Heart left ventricle (tissue), 16 donors: ENCODE measurements around the gene BCL2A1. TPM values are rescaled to one million over a fixed set of nuclear protein-coding genes. Genes with fewer than 3 reads are reported as not detected.

ENCODE experiments used
- ATAC-seq, 4 donors: fragments of 200-7000 bp; cut with Tn5 transposase; one replicate each; pipeline ENCODE4 v1.9.1; 2020 to 2022; ENCODE audit warnings: moderate library complexity in 4 of 4, mild to moderate bottlenecking in 3 of 4, moderate number of reproducible peaks in 1 of 4
- DNase-seq, 5 donors: peaks; one replicate each; pipeline ENCODE4 v3.0.0-alpha.2; 2020
- H3K27ac ChIP-seq, 12 donors: fragments of 200-600 bp; sonication (generic) in 4 of 12; one replicate each; pipeline versions ENCODE4 v1.5.0 to v1.8.0; 2016 to 2022; ENCODE audit warnings: mild to moderate bottlenecking in 2 of 12
- H3K27me3 ChIP-seq, 9 donors: fragments of 200-600 bp; sonication (generic) in 2 of 9; one replicate each; pipeline versions ENCODE4 v1.5.1 to v1.8.0; 2016 to 2022; ENCODE audit warnings: mild to moderate bottlenecking in 3 of 9
- H3K36me3 ChIP-seq, 9 donors: fragments of 200-600 bp; sonication (generic) in 2 of 9; one replicate each; pipeline versions ENCODE4 v1.5.0 to v1.8.0; 2018 to 2022; ENCODE audit warnings: mild to moderate bottlenecking in 2 of 9
- H3K4me1 ChIP-seq, 12 donors: fragments of 200-600 bp; sonication (generic) in 4 of 12; one replicate each; pipeline versions ENCODE4 v1.5.0 to v1.8.0; 2016 to 2022; ENCODE audit warnings: mild to moderate bottlenecking in 3 of 12
- H3K4me3 ChIP-seq, 12 donors: fragments of 200-600 bp; sonication (generic) in 4 of 12; one replicate each; pipeline versions ENCODE4 v1.5.0 to v1.8.0; 2017 to 2022; ENCODE audit warnings: mild to moderate bottlenecking in 9 of 12, moderate library complexity in 4 of 12
- H3K9me3 ChIP-seq, 12 donors: fragments of 200-600 bp; sonication (generic) in 4 of 12; one replicate each; pipeline versions ENCODE4 v1.5.0 to v1.8.0; 2016 to 2022; ENCODE audit warnings: mild to moderate bottlenecking in 1 of 12
- POLR2A ChIP-seq, 2 donors: fragments of 450-650 bp; IDR thresholded peaks; one replicate each; pipeline ENCODE4 v1.6.1; 2017; ENCODE audit warnings: antibody characterized with exemption in 2 of 2, mild to moderate bottlenecking in 2 of 2, moderate library complexity in 2 of 2
- whole genome bisulfite sequencing, 4 donors: extraction: QIAGEN DNeasy Blood & Tissue Kit in 2 of 4; methylation state at CpG; one replicate each; pipeline versions ENCODE4 v1.1.5 to v1.1.7; 2013 to 2018; 5-methylcytosine and 5-hydroxymethylcytosine counted together
- intact Hi-C, 10 donors: fragments of 100-400 bp; cut with DNase I; formaldehyde crosslinking; loops; one replicate each; pipeline versions ENCODE4 v1.11.1 to v1.14.2; 2022
- polyA plus RNA-seq, 2 donors: library from polyadenylated mRNA; stranded (reverse); fragments of 200-250 nt; gene quantifications; one replicate each; pipeline ENCODE4 v1.2.3, GENCODE V29; 2013
- total RNA-seq, 9 donors: library from RNA; depleted of rRNA in 2 of 9; stranded (reverse); fragments of >200 nt in 2 of 9; fragmentation: NEBNext Ultra II Directional in 3 of 9; extraction: Animal tissue kit (Norgen Biotek cat#: 25700) in 3 of 9; gene quantifications; one replicate each; pipeline versions ENCODE4 v1.1.0 to v1.2.4, GENCODE V29; 2016 to 2023
- TF ChIP-seq, protein P1 (sequence below), 12 donors: fragments of 200-600 bp; sonication (generic) in 4 of 12; IDR thresholded peaks; one replicate each; pipeline versions ENCODE4 v1.5.0 to v1.8.0; 2018 to 2022; ENCODE audit warnings: antibody characterized with exemption in 12 of 12, mild to moderate bottlenecking in 5 of 12
- donor health status: ischemic (EF 13 %, LVEDD 7.1; RV severe dilation, severe dysfunction).
- donor health status: healthy with polysubstance abuse.
- donor health status: DM: no; HTN: yes; CAD: no.
- donor health status: DM: no; HTN: no; CAD: no.
- donor health status: ischemic (EF 25% LVEDD 6.9; RV normal size, moderate dysfunction).
- donor health status: ischemic (EF 25% LVEDD 5.7; RV mildly dilated, moderate dysfunction).
- donor health status: healthy.
- donor health status: DM: yes; HTN: yes; CAD: no.
- donor health status: ischemic (EF 35%, LVEDD 5.7; RV mildly dilated, moderate dysfunction).
- donor health status: nonischemic (EF 11% LVEDD 7.7; RV severe dilation, severe dysfunction).
- donor health status: DM: yes; HTN: yes; CAD: no.
- donor health status: PGD.
- donor health status: ischemic (EF 29% LVEDD 5.4; RV normal size, mild dysfunction).
- donor health status: nonischemic (EF 23%, LVEDD 6.1; RV moderate dilation, normal function).

The BCL2A1 gene
- total and polyA plus RNA-seq, 11 donors = 0.23 to 28.6 (median 0.99) TPM; not detected in 1

DNA sequence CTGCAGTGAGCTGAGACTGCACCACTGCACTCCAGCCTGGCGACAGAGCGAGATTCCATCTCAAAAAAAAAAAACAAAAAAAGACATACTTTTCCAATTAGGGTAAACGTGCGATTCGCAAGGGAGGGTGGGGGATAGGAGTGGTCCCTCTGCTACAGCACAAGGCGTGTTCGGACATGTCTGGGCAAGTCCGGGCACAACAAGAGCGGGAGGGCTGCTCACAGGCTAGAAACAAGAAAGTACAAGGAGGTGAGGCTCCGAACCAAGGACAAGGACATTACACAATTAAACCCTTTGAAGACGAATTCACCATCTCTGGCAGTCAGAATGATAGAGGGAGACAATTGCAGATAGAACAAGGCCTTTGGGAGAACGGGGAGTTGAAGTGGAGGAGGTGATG lies 32.2 kb upstream of the BCL2A1 start:
- DNase-seq = no peak
- H3K4me1 ChIP-seq = no peaks in the 10 kb centered on the region

DNA sequence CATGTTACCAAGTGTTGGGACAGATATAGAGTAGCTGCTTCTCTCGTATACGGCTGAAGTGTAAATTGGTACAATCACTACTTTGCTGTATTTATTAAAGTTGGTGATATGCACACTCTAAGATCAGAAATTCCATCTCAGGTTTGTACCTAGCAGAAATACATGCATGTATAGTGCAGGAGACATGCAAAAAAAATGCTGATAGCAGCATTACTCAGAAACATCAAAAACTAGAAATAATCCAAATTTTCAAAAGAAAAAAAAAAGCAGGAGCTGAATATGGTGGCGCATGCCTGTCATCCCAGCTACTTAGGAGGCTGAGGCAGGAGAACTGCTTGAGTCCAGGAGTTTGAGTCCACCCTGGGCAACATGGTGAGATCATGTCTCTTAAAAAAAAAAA lies 31.3 kb upstream of the BCL2A1 start:
- TF ChIP-seq, protein P1, sequence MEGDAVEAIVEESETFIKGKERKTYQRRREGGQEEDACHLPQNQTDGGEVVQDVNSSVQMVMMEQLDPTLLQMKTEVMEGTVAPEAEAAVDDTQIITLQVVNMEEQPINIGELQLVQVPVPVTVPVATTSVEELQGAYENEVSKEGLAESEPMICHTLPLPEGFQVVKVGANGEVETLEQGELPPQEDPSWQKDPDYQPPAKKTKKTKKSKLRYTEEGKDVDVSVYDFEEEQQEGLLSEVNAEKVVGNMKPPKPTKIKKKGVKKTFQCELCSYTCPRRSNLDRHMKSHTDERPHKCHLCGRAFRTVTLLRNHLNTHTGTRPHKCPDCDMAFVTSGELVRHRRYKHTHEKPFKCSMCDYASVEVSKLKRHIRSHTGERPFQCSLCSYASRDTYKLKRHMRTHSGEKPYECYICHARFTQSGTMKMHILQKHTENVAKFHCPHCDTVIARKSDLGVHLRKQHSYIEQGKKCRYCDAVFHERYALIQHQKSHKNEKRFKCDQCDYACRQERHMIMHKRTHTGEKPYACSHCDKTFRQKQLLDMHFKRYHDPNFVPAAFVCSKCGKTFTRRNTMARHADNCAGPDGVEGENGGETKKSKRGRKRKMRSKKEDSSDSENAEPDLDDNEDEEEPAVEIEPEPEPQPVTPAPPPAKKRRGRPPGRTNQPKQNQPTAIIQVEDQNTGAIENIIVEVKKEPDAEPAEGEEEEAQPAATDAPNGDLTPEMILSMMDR (IDR thresholded peaks at IDR 0.05) = no peak
- no peak for TF ChIP-seq POLR2A (IDR thresholded peaks at IDR 0.05)
- Histone ChIP-seq H3K36me3 (no peaks in the 10 kb centered on the region), H3K4me3 (no peak overlapping the region), H3K27me3 (no peaks in the 10 kb centered on the region), H3K4me1 (no peaks in the 10 kb centered on the region), H3K9me3 (peaks cover 0 to 4% (median 0%) of the 10 kb centered on the region in 12 donors), H3K27ac (no peak overlapping the region)
- intact Hi-C loops = no loop called here
- ATAC-seq (no peak), DNase-seq (no peak)
- 94 to 97% (median 95%) methylated on average over 3 of the region's 3 CpGs for WGBS, 4 donors

More for the DNA sequence above, 32.2 kb upstream of the BCL2A1 start:
- WGBS, 4 donors = 86 to 93% (median 89%) methylated on average over 11 to 12 of the region's 12 CpGs
- peaks cover 0 to 4% (median 0%) of the 10 kb centered on the region in 12 donors for H3K9me3 ChIP-seq
- H3K36me3 ChIP-seq = no peaks in the 10 kb centered on the region
- no peak overlapping the region for H3K27ac ChIP-seq
- H3K27me3 ChIP-seq = no peaks in the 10 kb centered on the region
- no peak overlapping the region for H3K4me3 ChIP-seq
- TF ChIP-seq, protein P1 (IDR thresholded peaks at IDR 0.05) = no peak
- TF ChIP-seq POLR2A (IDR thresholded peaks at IDR 0.05) = no peak
- intact Hi-C loops = no loop called here
- no peak for ATAC-seq

DNA sequence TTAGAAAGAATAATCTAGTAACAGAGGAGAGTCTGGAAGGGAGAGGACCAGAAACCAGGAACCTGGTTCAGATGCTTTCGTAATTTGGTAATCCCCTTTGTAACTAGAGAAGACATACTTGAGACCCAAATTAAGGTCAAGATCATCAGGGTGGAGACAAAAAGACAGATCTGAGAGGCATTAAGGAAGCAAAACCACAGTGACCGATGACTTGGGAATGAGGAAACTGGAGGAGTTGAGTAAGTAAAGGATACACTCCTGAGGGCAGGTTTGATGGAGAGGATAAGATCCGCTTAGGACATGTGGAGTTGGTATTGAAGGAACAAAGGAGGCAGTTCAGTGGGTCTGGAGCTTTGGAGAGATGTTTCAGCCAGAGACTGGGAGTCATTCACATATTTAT lies 23.6 kb upstream of the BCL2A1 start:
- no peaks in the 10 kb centered on the region for H3K27me3 ChIP-seq
- intact Hi-C loops = loop anchor here in 9 of 10 donors (5.0 to 10.0 kb wide), 5 partner anchors 97 to 612 kb away; partner anchors contain the start of gene MTHFS (in 3 of the 9)
- H3K9me3 ChIP-seq = no peaks in the 10 kb centered on the region
- no peak overlapping the region for H3K4me3 ChIP-seq
- DNase-seq (no peak), ATAC-seq (no peak)
- peaks cover 0 to 10% (median 0%) of the 10 kb centered on the region in 12 donors for H3K4me1 ChIP-seq
- WGBS, 4 donors = 85 to 89% (median 86%) methylated on average over 3 of the region's 3 CpGs
- TF ChIP-seq POLR2A (IDR thresholded peaks at IDR 0.05) = no peak
- no peaks in the 10 kb centered on the region for H3K36me3 ChIP-seq
- H3K27ac ChIP-seq = no peak overlapping the region

DNA sequence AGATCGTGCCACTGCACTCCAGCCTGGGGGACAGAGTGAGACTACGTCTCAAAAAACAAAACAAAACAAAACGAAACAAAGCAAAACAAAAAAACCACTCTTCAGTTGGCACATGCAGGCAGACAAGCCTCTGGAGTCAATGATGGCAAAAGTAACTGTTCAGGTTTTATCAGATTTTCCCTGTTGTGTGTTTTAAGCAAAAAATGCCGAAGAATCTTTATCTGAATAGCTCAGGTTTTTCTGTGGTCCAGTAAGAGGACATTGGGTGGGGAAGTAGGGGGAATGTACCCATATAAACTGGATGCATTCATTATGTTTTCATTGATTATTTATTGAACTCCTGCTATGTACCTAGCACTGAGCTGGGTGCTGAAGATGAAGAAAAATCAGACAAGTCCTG lies 20.8 kb upstream of the BCL2A1 start:
- H3K4me3 ChIP-seq = no peak overlapping the region
- H3K36me3 ChIP-seq = no peaks in the 10 kb centered on the region
- H3K27ac ChIP-seq = no peak overlapping the region
- intact Hi-C loops = loop anchor here (2.0 to 10.0 kb wide), 7 partner anchors 95 to 611 kb away; partner anchors contain the start of gene MTHFS (in 5 of the 10)
- H3K27me3 ChIP-seq = no peaks in the 10 kb centered on the region
- TF ChIP-seq POLR2A (IDR thresholded peaks at IDR 0.05) = no peak
- TF ChIP-seq, protein P1 (IDR thresholded peaks at IDR 0.05) = no peak
- H3K4me1 ChIP-seq = peaks cover 0 to 15% (median 0%) of the 10 kb centered on the region in 12 donors
- H3K9me3 ChIP-seq = no peaks in the 10 kb centered on the region
- ATAC-seq (no peak), DNase-seq (no peak)
- WGBS, 4 donors = 63 to 66% (median 65%) methylated on average over 4 of the region's 4 CpGs

DNA sequence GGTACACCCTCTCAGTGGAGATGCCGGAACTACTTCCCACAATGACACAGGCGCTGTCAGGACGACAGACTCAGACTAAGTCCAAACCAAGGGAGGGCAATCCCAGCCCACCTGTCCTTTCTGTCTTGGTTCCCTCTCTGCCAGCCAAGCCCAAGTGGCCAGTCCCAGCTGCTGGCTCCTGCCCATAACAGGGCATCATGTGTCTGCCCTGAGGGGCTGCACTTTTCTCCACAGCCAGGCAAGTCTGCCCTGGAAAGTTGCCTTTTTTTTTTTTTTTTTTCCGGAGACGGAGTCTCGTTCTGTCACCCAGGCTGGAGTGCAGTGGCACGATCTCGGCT lies 20.0 kb upstream of the BCL2A1 start:
- no peak for DNase-seq
- intact Hi-C loops = loop anchor here in 9 of 10 donors (5.0 to 10.0 kb wide), 5 partner anchors 94 to 609 kb away; partner anchors contain the start of gene MTHFS (in 3 of the 9)
- H3K27me3 ChIP-seq = no peaks in the 10 kb centered on the region
- peaks cover 0 to 15% (median 0%) of the 10 kb centered on the region in 12 donors for H3K4me1 ChIP-seq
- 87 to 93% (median 91%) methylated on average over 6 to 8 of the region's 8 CpGs for WGBS, 4 donors
- TF ChIP-seq, protein P1 (IDR thresholded peaks at IDR 0.05) = no peak
- no peaks in the 10 kb centered on the region for H3K9me3 ChIP-seq
- ATAC-seq = no peak
- no peak overlapping the region for H3K4me3 ChIP-seq
- no peak overlapping the region for H3K27ac ChIP-seq
- no peaks in the 10 kb centered on the region for H3K36me3 ChIP-seq
